ENCODE data around the gene CIDEC.

- TF ChIP-seq CTCF (IDR thresholded peaks at IDR 0.05) (no peak; the same call in 1 of the 2 replicates), TCF7L2 (IDR thresholded peaks at IDR 0.05; ENCODE audit: low read depth, low read length) (no peak)
Observed at GRCh38 chr3:9826815-9827573, 53.1 kb downstream of the CIDEC start.
